Erythroblast (primary cell): ENCODE measurements around the gene ITLN1.

Source experiments
- DNase-seq, 2 experiments: peaks; one replicate each; lab custom pipeline; 2025; lab: John Stamatoyannopoulos, UW
- GATA1 ChIP-seq: IDR thresholded peaks from 2 replicates; pipeline ENCODE4 v1.6.1; 2011; ENCODE audit warnings: low read depth, mild to moderate bottlenecking, control low read depth, low read length, moderate library complexity
- POLR2A ChIP-seq: IDR thresholded peaks from 2 replicates; pipeline ENCODE4 v1.6.1; 2011; ENCODE audit warnings: mild to moderate bottlenecking, low read length

The ITLN1 gene

GRCh38 chr1:160850993-160851392, 34.0 kb downstream of the ITLN1 start:
- no peak for TF ChIP-seq GATA1
- no peak for TF ChIP-seq POLR2A
- DNase-seq = no peak

GRCh38 chr1:160850541-160850940, 34.4 kb downstream of the ITLN1 start:
- DNase-seq = no peak
- TF ChIP-seq POLR2A (no peak), GATA1 (no peak)

DNA sequence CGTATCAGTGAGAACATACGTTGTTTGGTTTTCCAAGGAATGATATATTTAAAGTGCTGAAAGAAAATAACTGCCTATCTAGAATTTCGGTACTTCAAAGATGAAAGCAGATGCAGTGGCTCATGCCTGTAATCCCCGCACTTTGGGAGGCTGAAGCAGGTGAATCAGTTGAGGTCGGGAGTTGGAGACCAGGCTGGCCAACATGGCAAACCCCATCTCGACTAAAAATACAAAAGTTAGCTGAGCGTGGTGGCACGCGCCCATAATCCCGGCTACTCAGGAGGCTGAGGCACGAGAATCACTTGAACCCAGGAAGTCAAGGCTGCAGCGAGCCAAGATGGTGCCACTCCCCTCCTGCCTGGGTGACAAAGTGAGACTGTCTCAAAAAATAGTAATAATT, 38.7 kb downstream of the ITLN1 start:
- TF ChIP-seq GATA1 (no peak), POLR2A (no peak)
- DNase-seq = no peak

GRCh38 chr1:160844447-160845232, 40.3 kb downstream of the ITLN1 start:
- TF ChIP-seq GATA1 = no peak
- no peak for TF ChIP-seq POLR2A
- DNase-seq = no peak

GRCh38 chr1:160841079-160841478, 43.9 kb downstream of the ITLN1 start:
- no peak for DNase-seq
- TF ChIP-seq POLR2A (no peak), GATA1 (no peak)

DNA sequence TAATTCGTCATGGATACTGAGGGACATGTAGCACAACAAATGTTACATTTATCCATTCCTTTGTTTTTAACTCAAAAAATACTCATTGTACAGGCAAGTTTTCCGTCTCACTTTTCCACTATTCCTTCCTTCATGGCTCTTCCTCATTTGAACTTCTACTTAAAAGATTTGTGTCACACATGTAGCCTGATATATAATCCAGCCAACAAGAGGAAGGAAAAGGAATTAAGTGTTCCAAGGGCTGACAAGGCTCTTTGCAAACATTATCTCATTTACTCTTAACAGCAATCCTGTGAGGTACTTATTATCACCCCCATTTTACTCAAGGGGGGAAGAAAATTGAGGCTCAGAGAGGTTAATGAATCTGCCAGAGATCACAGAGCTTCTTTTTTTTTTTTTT, 45.2 kb downstream of the ITLN1 start:
- DNase-seq = no peak
- TF ChIP-seq GATA1 (no peak), POLR2A (no peak)

DNA sequence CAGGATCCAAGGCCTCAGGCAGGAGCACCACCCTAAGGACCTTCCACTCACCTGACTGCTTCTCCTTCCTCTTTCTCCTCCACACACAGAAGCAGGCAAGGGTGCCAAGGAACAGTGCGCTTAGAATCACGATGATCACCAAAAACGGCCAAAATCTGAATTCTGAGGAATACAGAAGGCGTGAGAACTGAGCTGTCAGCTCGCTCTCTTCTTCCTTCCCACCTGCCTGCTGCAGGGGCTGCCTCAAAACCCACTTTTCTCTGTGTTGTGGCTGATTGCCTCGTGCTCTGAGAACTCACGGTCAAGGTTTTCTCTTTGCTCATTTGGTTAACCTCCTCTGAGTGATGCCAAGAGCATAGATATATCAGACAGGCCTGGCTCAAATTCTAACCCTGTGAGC, 46.1 kb downstream of the ITLN1 start:
- DNase-seq = no peak
- TF ChIP-seq GATA1 = no peak
- TF ChIP-seq POLR2A = no peak

DNA sequence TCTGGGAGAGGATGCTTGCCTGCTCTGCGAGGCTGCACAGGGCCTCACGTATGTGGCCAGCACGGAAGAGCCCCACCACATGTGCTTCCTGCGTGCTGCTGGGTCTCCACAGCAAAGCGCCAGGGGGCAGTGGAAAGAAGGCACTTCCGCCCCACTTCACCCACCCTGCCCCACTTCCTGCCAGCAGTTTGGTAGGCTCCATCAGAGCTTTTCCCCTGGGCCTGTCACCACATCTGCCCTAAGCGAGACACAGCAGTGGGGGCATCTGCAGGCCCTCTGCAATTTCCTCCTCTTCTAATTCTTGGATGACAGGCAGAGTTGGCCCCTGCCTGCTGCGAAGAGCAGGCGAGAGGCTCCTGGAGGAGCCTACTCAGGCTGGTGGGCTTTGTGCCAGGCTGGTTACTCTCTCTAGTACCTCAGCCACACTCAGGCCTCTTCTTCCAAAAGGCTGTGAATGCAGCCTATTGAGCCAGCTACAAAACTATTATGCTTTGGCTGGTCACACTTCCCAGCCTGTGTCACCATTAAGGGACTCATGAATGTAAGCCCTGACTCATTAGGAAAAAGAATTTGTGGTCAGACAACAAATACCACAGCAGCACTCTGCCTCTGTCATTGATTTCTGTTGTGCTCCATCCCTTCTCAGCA, 47.3 kb downstream of the ITLN1 start:
- TF ChIP-seq GATA1 (no peak), POLR2A (no peak)
- peak; percentile 32 to 40 for DNase-seq

DNA sequence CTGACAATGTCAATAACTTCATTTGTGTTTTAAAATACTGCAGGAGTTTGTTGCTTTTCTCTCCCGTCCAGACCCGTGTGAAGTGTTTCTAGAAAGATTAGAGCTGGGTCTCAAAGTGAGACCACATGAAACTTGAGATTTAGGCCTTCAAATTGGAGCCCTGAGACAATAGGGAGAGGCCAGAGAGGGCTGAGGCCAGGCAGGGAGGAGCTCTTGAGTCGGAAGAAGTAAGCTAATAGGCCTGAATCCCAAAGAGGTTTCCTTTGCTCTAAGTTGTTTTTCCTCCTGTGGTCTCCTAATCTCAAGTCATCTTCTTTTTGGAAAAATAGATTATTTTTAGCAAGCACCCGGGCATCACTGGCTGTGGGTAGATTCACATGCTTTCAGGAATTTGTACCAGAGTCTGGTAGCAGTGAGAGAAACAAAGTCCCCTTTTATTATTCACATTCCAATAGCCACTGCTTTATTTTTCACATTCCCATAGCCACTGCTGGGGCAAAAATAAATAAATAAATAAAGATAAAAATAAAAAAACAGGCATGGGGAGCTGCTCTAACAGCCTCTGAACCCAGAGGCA, 47.9 kb downstream of the ITLN1 start:
- TF ChIP-seq POLR2A = no peak
- TF ChIP-seq GATA1 = no peak
- DNase-seq = no peak

GRCh38 chr1:160836561-160836960, 48.4 kb downstream of the ITLN1 start:
- no peak for DNase-seq
- TF ChIP-seq POLR2A = no peak
- TF ChIP-seq GATA1 = no peak

GRCh38 chr1:160835751-160836150, 49.2 kb downstream of the ITLN1 start:
- TF ChIP-seq POLR2A = no peak
- no peak for TF ChIP-seq GATA1
- no peak for DNase-seq

DNA sequence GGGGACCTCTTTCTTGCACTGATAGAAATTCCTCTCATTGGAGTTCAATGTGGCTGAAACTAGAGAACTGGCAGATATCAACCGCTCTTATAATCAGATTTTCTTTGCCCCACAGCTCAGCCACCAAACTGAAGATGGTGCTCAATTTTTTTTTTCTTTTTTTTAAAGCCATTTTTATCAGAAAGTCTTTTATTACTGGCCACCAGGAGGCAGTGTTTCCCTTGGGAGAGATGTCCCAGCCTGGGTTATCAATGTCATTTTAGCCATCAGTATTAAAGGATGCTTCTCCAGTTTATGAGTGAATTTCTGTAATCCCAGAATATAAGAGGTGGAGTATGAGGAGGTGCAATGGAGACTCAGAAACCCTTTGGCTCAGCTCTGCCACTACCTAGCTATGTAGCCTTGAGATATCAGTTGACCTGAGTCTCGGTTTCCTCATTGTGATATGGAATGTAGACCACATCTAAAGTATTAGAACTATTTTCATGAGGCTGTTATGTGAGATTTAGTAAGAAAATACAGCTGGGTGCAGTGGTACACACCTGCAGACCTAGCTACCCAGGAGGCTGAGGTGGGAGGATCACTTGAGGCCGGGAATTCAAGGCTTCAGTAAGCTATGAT, 49.9 kb downstream of the ITLN1 start:
- DNase-seq = peak; percentile 73 to 87
- no peak for TF ChIP-seq GATA1
- TF ChIP-seq POLR2A = no peak

GRCh38 chr1:160830321-160831153, 54.4 kb downstream of the ITLN1 start:
- peak; percentile 72 to 77 for DNase-seq
- TF ChIP-seq GATA1 (no peak), POLR2A (no peak)
